Mesenchymal stem cell (in vitro differentiated cells and primary cell): ENCODE data around the gene MGP.

Experiments used
- DNase-seq: peaks from one replicate; pipeline ENCODE4 v3.0.0-alpha.2; 2013
- H2AFZ ChIP-seq: one replicate; pipeline ENCODE4 v1.6.1; 2013; ENCODE audit warnings: low read depth, mild to moderate bottlenecking, control low read depth, inconsistent platforms, low read length, moderate library complexity
- H2AK5ac ChIP-seq: 2 replicates; pipeline ENCODE4 v1.6.1; 2013; ENCODE audit warnings: low read length, moderate library complexity, mild to moderate bottlenecking, inconsistent platforms; ENCODE audit not compliant: severe bottlenecking
- H2BK120ac ChIP-seq: one replicate; pipeline ENCODE4 v1.6.1; 2013; ENCODE audit warnings: low read depth, mild to moderate bottlenecking, inconsistent platforms, low read length, moderate library complexity
- H2BK12ac ChIP-seq, 2 experiments: one replicate each; pipeline ENCODE4 v1.6.1; 2013; ENCODE audit warnings: inconsistent platforms in 2 of 2, low read length in 2 of 2, mild to moderate bottlenecking in 2 of 2, moderate library complexity in 2 of 2, control low read depth in 1 of 2
- H2BK15ac ChIP-seq: one replicate; pipeline ENCODE4 v1.6.1; 2013; ENCODE audit warnings: mild to moderate bottlenecking, low read depth, inconsistent platforms; ENCODE audit not compliant: poor library complexity, severe bottlenecking
- H2BK5ac ChIP-seq: 2 replicates; pipeline ENCODE4 v1.6.1; 2013; ENCODE audit warnings: low read depth, mild to moderate bottlenecking, low read length, control low read depth, inconsistent platforms; ENCODE audit not compliant: poor library complexity, severe bottlenecking
- H3K14ac ChIP-seq, 2 experiments: one replicate each; pipeline ENCODE4 v1.6.1; 2013; ENCODE audit warnings: inconsistent platforms in 2 of 2, low read length in 2 of 2, control low read depth in 1 of 2, mild to moderate bottlenecking in 1 of 2, moderate library complexity in 1 of 2
- H3K18ac ChIP-seq, 2 experiments: one replicate each; pipeline ENCODE4 v1.6.1; 2013; ENCODE audit warnings: inconsistent platforms in 2 of 2, low read length in 2 of 2, control low read depth in 1 of 2, low read depth in 1 of 2, mild to moderate bottlenecking in 1 of 2
- H3K23ac ChIP-seq, 2 experiments: one replicate each; pipeline ENCODE4 v1.6.1; 2013; ENCODE audit warnings: inconsistent platforms in 2 of 2, low read length in 2 of 2, mild to moderate bottlenecking in 2 of 2, moderate library complexity in 2 of 2, control low read depth in 1 of 2
- H3K27ac ChIP-seq: 2 replicates; pipeline ENCODE4 v1.5.1; 2013; ENCODE audit warnings: mild to moderate bottlenecking, moderate library complexity, low read length, control low read depth, inconsistent platforms; ENCODE audit not compliant: poor library complexity, severe bottlenecking
- H3K27me3 ChIP-seq, 2 experiments: 2 replicates each; pipeline versions ENCODE4 v1.6.1 to v1.7.0; 2013; ENCODE audit warnings: low read length in 2 of 2, mild to moderate bottlenecking in 2 of 2, moderate library complexity in 2 of 2, control low read depth in 1 of 2, inconsistent platforms in 1 of 2; ENCODE audit not compliant: control insufficient read depth in 1 of 2, insufficient read depth in 1 of 2
- H3K36me3 ChIP-seq, 2 experiments: 2 replicates each; pipeline versions ENCODE4 v1.6.1 to v1.7.0; 2013; ENCODE audit warnings: low read length in 2 of 2, control low read depth in 1 of 2, inconsistent platforms in 1 of 2, low read depth in 1 of 2, mild to moderate bottlenecking in 1 of 2; ENCODE audit not compliant: insufficient read depth in 2 of 2, control insufficient read depth in 1 of 2
- H3K4ac ChIP-seq, 2 experiments: one replicate each; pipeline ENCODE4 v1.6.1; 2013; ENCODE audit warnings: inconsistent platforms in 2 of 2, low read length in 2 of 2, mild to moderate bottlenecking in 2 of 2, moderate library complexity in 2 of 2, control low read depth in 1 of 2, low read depth in 1 of 2
- H3K4me1 ChIP-seq: 2 replicates; pipeline ENCODE4 v1.6.1; 2013; ENCODE audit warnings: low read depth, low read length, control low read depth; ENCODE audit not compliant: control insufficient read depth, insufficient read depth
- H3K4me2 ChIP-seq: 2 replicates; pipeline ENCODE4 v1.6.1; 2013; ENCODE audit warnings: low read length, mild to moderate bottlenecking, inconsistent platforms; ENCODE audit not compliant: poor library complexity, severe bottlenecking
- H3K4me3 ChIP-seq, 2 experiments: 2 replicates each; pipeline versions ENCODE4 v1.5.1 to v1.7.0; 2013; ENCODE audit warnings: low read length in 2 of 2, mild to moderate bottlenecking in 2 of 2, control low read depth in 1 of 2, low read depth in 1 of 2; ENCODE audit not compliant: insufficient read depth in 1 of 2
- H3K79me1 ChIP-seq: replicated peaks from 2 replicates; pipeline ENCODE4 v1.6.1; 2013; ENCODE audit warnings: mild to moderate bottlenecking, control low read depth, low read length, inconsistent platforms; ENCODE audit not compliant: poor library complexity, severe bottlenecking
- H3K9ac ChIP-seq: 2 replicates; pipeline ENCODE4 v1.7.0; 2013; ENCODE audit warnings: mild to moderate bottlenecking, low read length, moderate library complexity
- H3K9me3 ChIP-seq: 2 replicates; pipeline ENCODE4 v1.7.0; 2013; ENCODE audit warnings: mild to moderate bottlenecking, low read length; ENCODE audit not compliant: control insufficient read depth
- H4K8ac ChIP-seq: one replicate; pipeline ENCODE4 v1.6.1; 2013; ENCODE audit warnings: inconsistent platforms, mild to moderate bottlenecking, low read length, moderate library complexity
- H4K91ac ChIP-seq: one replicate; pipeline ENCODE4 v1.6.1; 2013; ENCODE audit warnings: mild to moderate bottlenecking, low read length, inconsistent platforms
- WGBS: methylation state at CpG from one replicate; pipeline ENCODE4 v1.1.7; 2013; ENCODE audit warnings: mixed read lengths; 5-methylcytosine and 5-hydroxymethylcytosine counted together

The MGP gene

DNA sequence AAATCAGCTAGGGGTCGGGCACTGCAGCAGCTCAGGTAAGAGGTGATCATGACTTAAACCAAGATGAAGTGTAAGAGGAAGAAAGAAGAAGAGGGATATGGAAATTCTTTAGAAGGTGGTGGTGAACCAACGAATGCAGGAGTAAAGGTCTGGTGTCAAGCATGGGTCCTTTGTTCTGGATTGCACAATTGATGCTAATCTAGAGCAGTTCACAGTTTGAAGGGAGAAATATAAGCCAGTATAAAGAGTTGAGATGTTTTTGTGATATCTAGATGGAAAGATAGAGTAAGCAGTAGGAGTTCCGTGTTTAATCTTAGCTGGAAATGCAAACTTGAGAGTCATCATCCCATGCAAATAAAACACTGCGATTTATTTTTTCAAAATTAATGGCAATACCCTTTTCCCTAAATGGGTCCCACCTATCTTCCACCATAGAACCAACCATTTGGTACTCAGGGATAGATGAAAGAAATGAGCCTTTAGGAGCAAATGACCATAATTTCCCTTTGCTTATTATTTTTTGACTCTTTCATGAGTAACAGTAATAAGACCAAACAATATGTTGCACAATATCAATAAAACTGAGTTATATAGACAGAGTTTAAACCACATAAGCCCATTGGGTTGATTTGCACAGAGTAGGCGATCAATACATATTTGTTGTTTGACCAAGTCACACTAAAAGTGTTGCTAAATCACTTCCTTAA, 15.0 kb upstream of the MGP start:
- H3K79me1 ChIP-seq: no peaks in the 10 kb centered on the region
- no peak overlapping the region for H3K4me2 ChIP-seq
- H2BK120ac ChIP-seq: no peak overlapping the region
- 92% methylated on average over 4 of the region's 5 CpGs for WGBS
- no peak overlapping the region for H2BK12ac ChIP-seq
- H2AK5ac ChIP-seq: no peak overlapping the region
- H2AFZ ChIP-seq: no peak overlapping the region
- no peak overlapping the region for H3K27ac ChIP-seq
- H3K27me3 ChIP-seq: no peaks in the 10 kb centered on the region
- no peak overlapping the region for H4K8ac ChIP-seq
- no peak overlapping the region for H3K4me3 ChIP-seq
- H3K9ac ChIP-seq: no peak overlapping the region
- no peaks in the 10 kb centered on the region for H3K36me3 ChIP-seq
- H4K91ac ChIP-seq: no peak overlapping the region
- no peak overlapping the region for H3K18ac ChIP-seq
- no peak overlapping the region for H3K23ac ChIP-seq
- H3K4ac ChIP-seq: no peak overlapping the region
- no peak for DNase-seq
- no peaks in the 10 kb centered on the region for H3K4me1 ChIP-seq
- H3K14ac ChIP-seq: no peak overlapping the region
- H2BK15ac ChIP-seq: no peak overlapping the region
- H2BK5ac ChIP-seq: no peak overlapping the region
- H3K9me3 ChIP-seq: no peaks in the 10 kb centered on the region

GRCh38 chr12:14896521-14897169, 11.0 kb upstream of the MGP start:
- Histone ChIP-seq H3K36me3 (no peaks in the 10 kb centered on the region), H2AFZ (no peak overlapping the region), H3K14ac (no peak overlapping the region), H4K8ac (no peak overlapping the region), H2AK5ac (no peak overlapping the region), H3K27ac (no peak overlapping the region), H3K4me3 (peak overlapping the region in 1 of 2 experiments; percentile 41), H3K23ac (no peak overlapping the region), H3K79me1 (no peaks in the 10 kb centered on the region), H3K4ac (no peak overlapping the region), H3K9me3 (no peaks in the 10 kb centered on the region), H3K27me3 (no peaks in the 10 kb centered on the region), H3K4me2 (no peak overlapping the region), H3K9ac (peak overlapping the region; percentile 69), H3K4me1 (no peaks in the 10 kb centered on the region), H3K18ac (no peak overlapping the region), H2BK12ac (no peak overlapping the region), H2BK120ac (no peak overlapping the region), H4K91ac (no peak overlapping the region), H2BK5ac (no peak overlapping the region), H2BK15ac (no peak overlapping the region)
- WGBS: 91% methylated on average over 7 of the region's 7 CpGs
- peak; percentile 44 for DNase-seq

DNA sequence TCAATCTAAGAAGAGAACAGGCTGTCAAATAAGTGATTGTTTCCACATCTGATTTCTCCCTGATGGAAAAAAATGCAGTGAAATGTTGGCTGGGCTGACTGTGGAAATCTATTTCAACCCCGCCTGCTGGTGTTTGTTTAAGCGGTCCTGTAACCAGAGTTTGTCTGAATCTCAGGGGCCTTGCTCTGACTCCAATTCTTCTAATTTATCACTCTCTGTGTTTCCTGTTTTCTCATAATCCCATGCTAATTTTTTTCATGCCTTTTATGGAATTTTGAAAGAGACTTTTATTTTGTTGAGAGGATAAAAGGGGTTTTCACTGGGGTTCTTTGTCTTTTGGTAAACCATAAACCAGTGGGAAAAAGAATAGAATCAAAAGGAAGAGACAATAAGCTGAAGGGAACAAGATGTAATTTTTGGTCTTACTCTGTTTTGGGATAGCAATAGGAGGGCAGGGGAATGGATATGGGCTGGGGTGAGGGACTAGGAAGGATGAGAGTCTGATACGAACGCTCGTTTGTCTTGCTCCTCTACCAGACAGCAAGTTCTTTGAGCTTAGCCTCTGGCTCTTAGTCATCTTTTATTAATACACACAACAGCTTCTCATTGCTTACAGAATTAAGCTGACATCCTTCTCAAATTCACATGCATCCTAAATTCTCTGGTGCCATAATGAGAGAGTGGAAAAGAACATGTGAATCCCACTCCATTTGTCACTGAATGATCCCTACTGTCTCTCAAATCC, 8.0 kb upstream of the MGP start:
- Histone ChIP-seq H3K18ac (no peak overlapping the region), H2AK5ac (no peak overlapping the region), H3K9me3 (no peaks in the 10 kb centered on the region), H3K4me1 (no peaks in the 10 kb centered on the region), H3K79me1 (no peaks in the 10 kb centered on the region), H3K36me3 (no peaks in the 10 kb centered on the region), H4K91ac (no peak overlapping the region), H4K8ac (no peak overlapping the region), H3K27me3 (no peaks in the 10 kb centered on the region), H3K4me3 (no peak overlapping the region), H2BK120ac (no peak overlapping the region), H3K4me2 (no peak overlapping the region), H2BK15ac (no peak overlapping the region), H2BK5ac (no peak overlapping the region), H2BK12ac (no peak overlapping the region), H3K14ac (no peak overlapping the region), H3K27ac (no peak overlapping the region), H3K9ac (peak overlapping the region; percentile 28), H2AFZ (no peak overlapping the region), H3K4ac (no peak overlapping the region), H3K23ac (no peak overlapping the region)
- DNase-seq: no peak
- WGBS: 68% methylated on average over 5 of the region's 5 CpGs
